Measurements from ENCODE around the gene ZNF883.

- TF ChIP-seq CTCF (IDR thresholded peaks at IDR 0.05) (no peak), EP300 (IDR thresholded peaks at IDR 0.05) (no peak)
These were observed 31.1 kb upstream of the ZNF883 start for GRCh38 chr9:113042884-113043657.
